Gastrocnemius medialis (tissue), 4 donors: ENCODE measurements around the gene NKAPD1. TPM values are rescaled to one million over a fixed set of nuclear protein-coding genes. Genes with fewer than 3 reads are reported as not detected.
A peak's percentile ranks its signal among the peaks of the same experiment; 100 is the strongest.

Experiments used
- ATAC-seq, 2 donors: fragments of 150-250 bp; one replicate each; pipeline ENCODE4 v1.9.1; 2016
- DNase-seq, 2 donors: peaks; one replicate each; pipeline ENCODE4 v3.0.0-alpha.2; 2019
- H3K27ac ChIP-seq, 4 donors: fragments of 200-600 bp; sonication (generic); 1 replicate in 1 of 4; 2 replicates in 3 of 4; pipeline ENCODE4 v1.5.1; 2016 to 2018; ENCODE audit warnings: mild to moderate bottlenecking in 2 of 4, moderate library complexity in 1 of 4
- H3K27me3 ChIP-seq, 3 donors: fragments of 200-600 bp; sonication (generic) in 2 of 3; 1 replicate in 1 of 3; 2 replicates in 2 of 3; pipeline versions ENCODE4 v1.5.1 to v1.6.0; 2016 to 2019; ENCODE audit warnings: mild to moderate bottlenecking in 1 of 3, moderate library complexity in 1 of 3
- H3K36me3 ChIP-seq, 2 donors: fragments of 200-600 bp; sonication (generic) in 1 of 2; one replicate each; pipeline ENCODE4 v1.5.1; 2017 to 2018
- H3K4me1 ChIP-seq, 2 donors: fragments of 200-600 bp; sonication (generic) in 1 of 2; one replicate each; pipeline ENCODE4 v1.5.1; 2016 to 2017; ENCODE audit warnings: mild to moderate bottlenecking in 2 of 2
- H3K4me3 ChIP-seq, 4 donors: fragments of 200-600 bp; sonication (generic) in 3 of 4; 1 replicate in 1 of 4; 2 replicates in 3 of 4; pipeline ENCODE4 v1.5.1; 2016 to 2019; ENCODE audit warnings: mild to moderate bottlenecking in 2 of 4
- H3K9me3 ChIP-seq, 3 donors: fragments of 200-600 bp; sonication (generic) in 2 of 3; 1 replicate in 1 of 3; 2 replicates in 2 of 3; pipeline ENCODE4 v1.5.1; 2016 to 2019
- CTCF ChIP-seq, 5 experiments: fragments of 450-650 bp in 3 of 5; fragments of 200-600 bp in 2 of 5; sonication (generic) in 2 of 5; IDR thresholded peaks in 4 of 5; conservative IDR thresholded peaks in 1 of 5; 1 replicate in 4 of 5; 2 replicates in 1 of 5; pipeline ENCODE4 v1.5.1; 2016 to 2019; ENCODE audit warnings: antibody characterized with exemption in 5 of 5, mild to moderate bottlenecking in 3 of 5, moderate library complexity in 3 of 5
- POLR2A ChIP-seq, 2 donors: fragments of 450-650 bp; IDR thresholded peaks; one replicate each; pipeline ENCODE4 v1.6.1; 2017; ENCODE audit warnings: antibody characterized with exemption in 2 of 2, mild to moderate bottlenecking in 2 of 2, moderate library complexity in 2 of 2
- in situ Hi-C, 4 donors: fragments of 200-750 bp; cut with MboI; loops; one replicate each; pipeline versions ENCODE4 v1.15.0 to v1.8.0; 2017; ENCODE audit warnings: low sequenced_read_pairs in 4 of 4
- intact Hi-C: fragments of 100-400 bp; cut with DNase I; formaldehyde crosslinking; loops from one replicate; pipeline ENCODE4 v1.15.1; 2023; ENCODE audit warnings: low total_unique reads
- total RNA-seq, 4 donors: library from RNA; depleted of rRNA; stranded (reverse); fragments of >200 nt; gene quantifications; one replicate each; pipeline versions ENCODE4 v1.1.0 to v1.2.3, GENCODE V29; 2016

Gene NKAPD1
- total RNA-seq, 4 donors from 2014 or later, result 4.0 to 10.5 (median 9.0) TPM

GRCh38 chr11:112051768-112052167 is 22.3 kb upstream of the NKAPD1 start:
- DNase-seq (no peak), ATAC-seq (no peak)
- Histone ChIP-seq H3K9me3 (no peaks in the 10 kb centered on the region), H3K36me3 (peaks cover 5 to 72% of the 10 kb centered on the region in 2 donors), H3K4me1 (peaks cover 0 to 4% of the 10 kb centered on the region in 2 donors), H3K4me3 (no peak overlapping the region), H3K27me3 (no peaks in the 10 kb centered on the region), H3K27ac (no peak overlapping the region)
- TF ChIP-seq CTCF (IDR thresholded peaks at IDR 0.05 in 4 of 5, conservative IDR thresholded peaks at IDR 0.05 in 1 of 5), result no peak
- TF ChIP-seq POLR2A (IDR thresholded peaks at IDR 0.05), result no peak
- in situ Hi-C loops, result no loop called here
- intact Hi-C loops, result no loop called here

DNA sequence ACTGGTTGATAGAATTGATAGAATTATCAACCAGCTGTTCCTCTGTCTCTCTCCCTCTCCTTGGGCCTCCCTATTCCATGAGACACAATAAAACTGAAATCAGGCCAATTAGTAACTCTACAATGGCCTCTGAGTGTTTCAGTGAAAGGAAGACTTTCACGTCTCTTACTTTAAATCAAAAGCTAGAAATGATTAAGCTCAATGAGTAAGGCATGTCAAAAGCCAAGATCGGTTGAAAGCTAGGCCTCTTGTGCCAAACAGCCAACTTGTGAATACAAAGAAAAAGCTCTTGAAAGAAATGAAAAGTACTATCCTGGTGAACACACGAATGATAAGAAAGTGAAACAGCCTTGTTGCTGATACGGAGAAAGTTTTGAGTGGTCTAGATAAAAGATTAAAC is 16.9 kb upstream of the NKAPD1 start:
- DNase-seq, result no peak
- Histone ChIP-seq H3K36me3 (peaks cover 5 to 81% of the 10 kb centered on the region in 2 donors), H3K27me3 (no peaks in the 10 kb centered on the region), H3K9me3 (no peaks in the 10 kb centered on the region), H3K4me1 (no peaks in the 10 kb centered on the region), H3K27ac (no peak overlapping the region), H3K4me3 (no peak overlapping the region)
- intact Hi-C loops (no loop called here), in situ Hi-C loops (no loop called here)
- ATAC-seq, result no peak
- TF ChIP-seq POLR2A (IDR thresholded peaks at IDR 0.05) (no peak), CTCF (IDR thresholded peaks at IDR 0.05 in 4 of 5, conservative IDR thresholded peaks at IDR 0.05 in 1 of 5) (no peak)

DNA sequence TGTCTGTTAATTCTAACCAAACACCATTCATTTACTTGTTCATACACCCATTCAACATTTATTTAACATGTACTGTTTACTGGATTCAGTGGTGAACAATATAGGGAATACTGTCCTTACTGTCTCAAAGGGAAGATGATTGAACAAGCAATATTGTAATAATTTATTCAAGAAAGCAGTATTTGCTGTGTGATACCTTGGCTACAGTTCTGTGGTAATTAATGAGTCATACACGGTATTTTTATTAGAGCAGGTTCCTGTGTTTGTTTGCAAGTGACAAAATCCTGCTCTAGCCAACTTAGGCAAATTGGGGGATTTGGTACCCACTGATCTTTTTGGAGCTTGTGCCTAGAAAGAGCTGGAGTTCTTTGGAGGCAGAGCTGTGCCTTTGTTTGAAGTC is 16.0 kb upstream of the NKAPD1 start:
- in situ Hi-C loops, result no loop called here
- peaks cover 5 to 81% of the 10 kb centered on the region in 2 donors for H3K36me3 ChIP-seq
- H3K4me3 ChIP-seq, result no peak overlapping the region
- H3K27ac ChIP-seq, result no peak overlapping the region
- intact Hi-C loops, result no loop called here
- TF ChIP-seq POLR2A (IDR thresholded peaks at IDR 0.05) (no peak), CTCF (IDR thresholded peaks at IDR 0.05 in 4 of 5, conservative IDR thresholded peaks at IDR 0.05 in 1 of 5) (no peak)
- H3K27me3 ChIP-seq, result no peaks in the 10 kb centered on the region
- ATAC-seq (no peak), DNase-seq (no peak)
- H3K9me3 ChIP-seq, result no peaks in the 10 kb centered on the region
- no peaks in the 10 kb centered on the region for H3K4me1 ChIP-seq

DNA sequence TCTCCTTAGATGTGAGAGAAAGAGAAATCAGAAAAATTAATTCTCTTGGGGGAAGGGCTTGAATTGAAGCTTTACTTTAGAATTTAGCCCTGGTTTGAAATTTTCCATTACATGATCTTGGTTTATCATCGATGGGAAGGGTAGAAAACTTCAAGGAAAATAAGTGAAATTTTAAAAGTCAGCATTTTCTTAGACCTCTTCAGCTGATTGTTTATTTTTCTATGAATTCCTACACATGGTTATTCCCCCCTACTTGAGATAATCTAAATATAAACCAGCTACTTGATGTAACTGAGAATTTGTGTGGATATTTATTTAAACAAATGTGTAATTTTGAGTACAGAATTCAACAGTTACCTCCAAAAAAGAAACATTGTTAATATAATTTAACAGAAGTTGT is 11.2 kb upstream of the NKAPD1 start:
- no peak overlapping the region for H3K4me3 ChIP-seq
- no peak for TF ChIP-seq POLR2A (IDR thresholded peaks at IDR 0.05)
- H3K27ac ChIP-seq, result no peak overlapping the region
- DNase-seq (no peak), ATAC-seq (no peak)
- no peaks in the 10 kb centered on the region for H3K9me3 ChIP-seq
- no peaks in the 10 kb centered on the region for H3K4me1 ChIP-seq
- peaks cover 3 to 55% of the 10 kb centered on the region in 2 donors for H3K36me3 ChIP-seq
- no peaks in the 10 kb centered on the region for H3K27me3 ChIP-seq
- in situ Hi-C loops (no loop called here), intact Hi-C loops (no loop called here)

DNA sequence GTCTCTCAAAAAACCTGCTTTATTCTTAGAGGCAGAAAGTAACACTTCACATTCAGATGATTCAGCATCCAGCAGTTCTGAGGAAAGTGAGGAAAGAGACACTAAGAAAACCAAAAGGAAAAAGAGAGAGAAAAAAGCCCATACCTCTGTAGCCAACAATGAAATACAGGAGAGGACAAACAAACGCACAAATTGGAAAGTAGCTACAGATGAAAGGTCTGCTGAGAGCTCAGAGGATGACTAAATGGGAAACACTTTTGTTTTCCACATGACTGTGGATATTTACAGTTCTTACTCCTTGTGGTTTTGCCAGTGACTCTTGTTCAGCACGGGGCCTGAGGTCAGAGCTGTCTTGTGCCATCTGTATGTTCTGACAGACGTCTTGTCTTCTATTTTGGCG is 8.6 kb downstream of the NKAPD1 start:
- Histone ChIP-seq H3K36me3 (peaks cover 0 to 66% of the 10 kb centered on the region in 2 donors), H3K4me3 (no peak overlapping the region), H3K4me1 (peaks cover 15 to 32% of the 10 kb centered on the region in 2 donors), H3K9me3 (no peaks in the 10 kb centered on the region), H3K27ac (peak overlapping the region; percentile 79 to 97 (median 90)), H3K27me3 (no peaks in the 10 kb centered on the region)
- TF ChIP-seq CTCF (IDR thresholded peaks at IDR 0.05 in 4 of 5, conservative IDR thresholded peaks at IDR 0.05 in 1 of 5) (no peak), POLR2A (IDR thresholded peaks at IDR 0.05) (peak; percentile 51 to 66)
- DNase-seq, result peak; percentile 26 to 61
- intact Hi-C loops (loop anchor here (10.0 kb wide), 2 partner anchors 148 to 1232 kb away; partner anchors contain the start of genes DIXDC1 and TTC12), in situ Hi-C loops (loop anchor here in 1 of 4 donors (10.0 kb wide), 1 partner anchor 208 kb away; the partner anchor contains the start of genes ALG9, CFAP68 and FDXACB1)
- ATAC-seq, result peak; percentile 45
